MM.1S (cell line): ENCODE results near the gene LRRTM2.

Experiments used
- DNase-seq: peaks from one replicate; pipeline ENCODE4 v3.0.0-alpha.2; 2015
- H2AFZ ChIP-seq: fragments of 300-600 bp; sonication (generic); 2 replicates; pipeline ENCODE4 v1.6.0; 2016; ENCODE audit warnings: antibody characterized with exemption, low read length
- H3F3A ChIP-seq: fragments of 300-600 bp; sonication (generic); 2 replicates; pipeline ENCODE4 v1.6.1; 2016; ENCODE audit warnings: mild to moderate bottlenecking, antibody characterized with exemption, low read length, moderate library complexity, mixed read lengths; ENCODE audit not compliant: insufficient read depth
- H3K27ac ChIP-seq: fragments of 300-600 bp; sonication (generic); 2 replicates; pipeline ENCODE4 v1.5.1; 2016; ENCODE audit warnings: mild to moderate bottlenecking, low read length
- H3K27me3 ChIP-seq: fragments of 300-600 bp; sonication (generic); replicated peaks from 2 replicates; pipeline ENCODE4 v1.6.0; 2016; ENCODE audit warnings: low read length; ENCODE audit not compliant: insufficient read depth
- H3K36me3 ChIP-seq: fragments of 300-600 bp; sonication (generic); replicated peaks from 2 replicates; pipeline ENCODE4 v1.6.1; 2016; ENCODE audit warnings: mild to moderate bottlenecking, low read length, mixed read lengths; ENCODE audit not compliant: insufficient read depth
- H3K4me1 ChIP-seq: fragments of 300-600 bp; sonication (generic); 2 replicates; pipeline ENCODE4 v1.6.1; 2016; ENCODE audit warnings: low read length, mixed read lengths
- H3K4me2 ChIP-seq: fragments of 300-600 bp; sonication (generic); 2 replicates; pipeline ENCODE4 v1.6.0; 2016; ENCODE audit warnings: low read depth, low read length
- H3K4me3 ChIP-seq: fragments of 300-600 bp; sonication (generic); 2 replicates; pipeline ENCODE4 v1.5.1; 2016; ENCODE audit warnings: low read length, mixed read lengths
- H3K79me2 ChIP-seq: fragments of 300-600 bp; sonication (generic); 2 replicates; pipeline ENCODE4 v1.6.1; 2016; ENCODE audit warnings: mixed run types, low read length, mixed read lengths
- H3K9ac ChIP-seq: fragments of 300-600 bp; sonication (generic); 2 replicates; pipeline ENCODE4 v1.6.1; 2016; ENCODE audit warnings: low read length, mixed read lengths
- H3K9me2 ChIP-seq: fragments of 300-600 bp; sonication (generic); replicated peaks from 2 replicates; pipeline ENCODE4 v1.6.1; 2016; ENCODE audit warnings: mild to moderate bottlenecking, low read length, mixed read lengths; ENCODE audit not compliant: insufficient read depth
- H3K9me3 ChIP-seq: fragments of 300-600 bp; sonication (generic); replicated peaks from 2 replicates; pipeline ENCODE4 v1.6.1; 2016; ENCODE audit warnings: mild to moderate bottlenecking, low read length, mixed read lengths; ENCODE audit not compliant: insufficient read depth
- H4K20me1 ChIP-seq: fragments of 300-600 bp; sonication (generic); 2 replicates; pipeline ENCODE4 v1.6.1; 2016; ENCODE audit warnings: mild to moderate bottlenecking, low read length, moderate library complexity, mixed read lengths; ENCODE audit not compliant: insufficient read depth
- CTCF ChIP-seq: fragments of 300-600 bp; sonication (generic); IDR thresholded peaks from 2 replicates; pipeline ENCODE4 v1.5.1; 2016; ENCODE audit warnings: antibody characterized with exemption, low read length, mixed read lengths
- EZH2 ChIP-seq: fragments of 300-600 bp; sonication (generic); optimal IDR thresholded peaks from 2 replicates; pipeline ENCODE3; 2017; ENCODE audit warnings: low read depth, mild to moderate bottlenecking, antibody characterized with exemption, low read length, mixed read lengths
- EZH2phosphoT487 ChIP-seq: fragments of 300-600 bp; sonication (generic); IDR thresholded peaks from 2 replicates; pipeline ENCODE4 v1.6.1; 2018; ENCODE audit warnings: antibody characterized with exemption, low read length

The LRRTM2 gene

GRCh38 chr5:138867011-138867410 lies 8.1 kb downstream of the LRRTM2 start:
- Histone ChIP-seq H3K9me2 (no peaks in the 10 kb centered on the region), H3K4me1 (no peaks in the 10 kb centered on the region), H3K9me3 (0 out of 2 replicates have a peak, but pooled peaks cover 3% of the 10 kb centered on the region), H3F3A (no peaks in the 10 kb centered on the region), H3K4me2 (no peak overlapping the region), H2AFZ (no peak overlapping the region), H3K4me3 (no peak overlapping the region), H3K27ac (no peak overlapping the region), H3K36me3 (0 out of 2 replicates have a peak, but pooled peaks cover 4% of the 10 kb centered on the region), H4K20me1 (no peaks in the 10 kb centered on the region), H3K9ac (no peak overlapping the region), H3K79me2 (0 out of 2 replicates have a peak, but pooled peaks cover 6% of the 10 kb centered on the region), H3K27me3 (no peaks in the 10 kb centered on the region)
- TF ChIP-seq EZH2 = no peak
- TF ChIP-seq CTCF = no peak
- TF ChIP-seq EZH2phosphoT487 = no peak
- DNase-seq = no peak

GRCh38 chr5:138853132-138853531 lies 22.0 kb downstream of the LRRTM2 start:
- no peaks in the 10 kb centered on the region for H3K9me2 ChIP-seq
- TF ChIP-seq EZH2phosphoT487 (no peak), CTCF (no peak), EZH2 (no peak)
- H3K27me3 ChIP-seq = no peaks in the 10 kb centered on the region
- DNase-seq = no peak
- no peaks in the 10 kb centered on the region; the same call in 1 of the 2 replicates for H3F3A ChIP-seq
- no peak overlapping the region for H2AFZ ChIP-seq
- no peak overlapping the region for H3K4me3 ChIP-seq
- H4K20me1 ChIP-seq = no peaks in the 10 kb centered on the region
- H3K27ac ChIP-seq = no peak overlapping the region
- no peak overlapping the region for H3K4me2 ChIP-seq
- no peak overlapping the region for H3K9ac ChIP-seq
- no peaks in the 10 kb centered on the region for H3K9me3 ChIP-seq
- no peaks in the 10 kb centered on the region for H3K4me1 ChIP-seq
- no peaks in the 10 kb centered on the region for H3K36me3 ChIP-seq
- peaks cover 15% of the 10 kb centered on the region for H3K79me2 ChIP-seq

- no peak overlapping the region for H3K4me2 ChIP-seq
- no peak for DNase-seq
- H3K27me3 ChIP-seq = no peaks in the 10 kb centered on the region
- no peak overlapping the region for H3K4me3 ChIP-seq
- no peaks in the 10 kb centered on the region for H4K20me1 ChIP-seq
- H3K27ac ChIP-seq = no peak overlapping the region
- no peak overlapping the region for H2AFZ ChIP-seq
- TF ChIP-seq EZH2 = no peak
- no peak for TF ChIP-seq EZH2phosphoT487
- TF ChIP-seq CTCF = no peak
- peaks cover 15% of the 10 kb centered on the region for H3K79me2 ChIP-seq
- no peak overlapping the region for H3K9ac ChIP-seq
- no peaks in the 10 kb centered on the region for H3K9me2 ChIP-seq
- H3F3A ChIP-seq = no peaks in the 10 kb centered on the region; the same call in 1 of the 2 replicates
- H3K4me1 ChIP-seq = no peaks in the 10 kb centered on the region
- H3K36me3 ChIP-seq = no peaks in the 10 kb centered on the region
- H3K9me3 ChIP-seq = no peaks in the 10 kb centered on the region
These were observed 24.2 kb downstream of the LRRTM2 start for GRCh38 chr5:138850865-138851435.
